DMS 273 (cell line): Measurements from ENCODE around the gene PPARG.

ENCODE experiments used
- DNase-seq: peaks from one replicate; lab custom pipeline; 2025; ENCODE audit not compliant: unreplicated experiment; lab: John Stamatoyannopoulos, UW

Gene PPARG

DNA sequence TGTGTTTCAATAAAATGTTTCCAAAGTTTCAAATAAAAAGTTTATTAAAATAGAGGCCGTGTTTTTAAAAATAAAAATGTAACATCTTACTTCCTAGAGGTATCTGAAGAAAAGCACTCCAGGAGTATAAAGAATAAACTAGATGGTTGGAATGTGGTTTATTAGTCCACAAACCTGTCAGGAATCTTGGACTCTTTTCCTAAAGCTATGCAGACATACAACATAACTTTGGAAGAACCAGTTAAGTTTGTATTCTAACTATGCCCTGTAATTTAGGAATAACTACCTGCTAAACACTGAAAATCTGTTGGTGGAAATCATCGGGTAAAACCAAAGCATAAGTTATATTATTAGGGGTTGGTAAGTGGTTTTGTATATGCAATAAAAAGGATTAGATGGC, 51.6 kb downstream of the PPARG start:
- no peak for DNase-seq

DNA sequence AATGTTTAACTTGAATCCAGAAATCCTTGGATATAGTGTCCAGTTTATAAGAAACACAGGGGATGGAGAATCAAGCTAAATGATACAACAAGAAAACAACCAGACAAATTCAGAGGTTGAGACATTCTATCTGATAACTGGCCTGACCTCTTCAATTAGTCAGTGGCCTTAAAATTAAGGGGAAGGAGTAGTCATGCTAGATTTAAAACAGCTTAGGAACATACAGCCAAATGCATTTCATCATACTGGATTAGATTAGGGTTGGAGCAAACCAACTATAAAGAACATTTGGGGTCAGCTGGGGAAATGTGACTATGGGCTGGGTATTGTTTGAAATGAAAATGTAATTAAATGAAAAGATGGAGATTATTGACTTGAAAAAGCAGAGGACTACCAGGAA, 53.3 kb downstream of the PPARG start:
- DNase-seq = no peak

GRCh38 chr3:12343047-12343501, 54.2 kb downstream of the PPARG start:
- DNase-seq = no peak

DNA sequence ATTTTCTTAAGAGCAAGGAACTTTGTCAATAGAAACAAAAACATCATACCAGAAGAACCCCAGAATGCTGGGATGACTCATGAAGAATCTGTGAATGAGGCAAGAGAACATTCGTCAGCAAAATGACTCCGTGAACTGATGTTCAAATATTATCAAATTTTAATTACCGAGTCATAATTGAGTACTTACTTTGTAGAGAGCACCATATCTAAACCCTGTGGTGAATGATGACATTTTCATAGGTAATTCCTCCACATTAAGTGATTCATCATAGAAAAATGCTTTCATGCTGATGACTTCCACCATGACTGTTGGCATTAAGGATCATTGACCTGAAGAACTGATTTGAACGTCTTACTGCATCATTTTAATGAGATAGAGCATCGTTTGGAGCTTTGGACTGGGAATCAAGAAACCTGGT, 56.3 kb downstream of the PPARG start:
- DNase-seq = no peak

DNA sequence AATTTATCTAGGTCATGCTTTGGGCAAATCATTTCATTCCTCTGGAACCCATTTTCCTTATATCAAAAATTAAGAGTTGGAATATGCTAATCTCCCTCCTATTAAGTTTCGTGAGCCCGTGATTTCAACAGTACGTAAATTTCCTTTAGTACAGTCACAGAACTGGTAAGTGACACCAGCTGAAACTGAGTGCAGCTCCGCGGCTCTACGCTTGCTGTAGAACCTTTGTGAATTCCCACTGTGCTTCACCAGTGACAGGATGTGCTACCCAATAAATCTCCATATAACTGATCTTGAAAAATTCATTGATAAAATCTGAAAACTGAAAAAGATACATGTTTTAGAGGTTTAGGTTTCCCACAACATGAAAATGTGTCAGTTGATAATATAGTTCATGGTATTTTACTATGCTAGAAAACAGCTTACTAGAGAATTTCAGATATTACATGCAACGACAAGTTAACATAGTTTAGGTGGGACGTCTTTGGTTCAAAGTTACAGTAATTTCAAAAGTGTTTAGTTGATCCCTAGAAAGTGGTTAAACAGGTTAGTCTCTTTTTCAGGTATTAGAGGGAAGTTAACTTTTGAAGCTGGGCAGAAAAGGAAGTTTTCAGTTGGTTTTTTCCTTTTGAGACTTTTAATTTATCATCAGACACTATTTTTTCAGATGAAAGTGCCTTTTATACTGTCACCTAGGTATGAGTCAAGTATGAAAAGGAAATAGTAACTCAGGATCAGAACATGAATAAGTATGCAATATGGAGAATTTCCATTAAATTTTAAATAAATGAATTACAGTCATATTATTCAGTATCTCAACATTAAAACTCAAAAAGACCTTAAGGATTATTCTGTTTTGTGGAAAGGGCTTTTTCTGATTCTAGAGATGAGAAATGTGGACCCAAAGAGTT, 57.0 kb downstream of the PPARG start:
- no peak for DNase-seq

DNA sequence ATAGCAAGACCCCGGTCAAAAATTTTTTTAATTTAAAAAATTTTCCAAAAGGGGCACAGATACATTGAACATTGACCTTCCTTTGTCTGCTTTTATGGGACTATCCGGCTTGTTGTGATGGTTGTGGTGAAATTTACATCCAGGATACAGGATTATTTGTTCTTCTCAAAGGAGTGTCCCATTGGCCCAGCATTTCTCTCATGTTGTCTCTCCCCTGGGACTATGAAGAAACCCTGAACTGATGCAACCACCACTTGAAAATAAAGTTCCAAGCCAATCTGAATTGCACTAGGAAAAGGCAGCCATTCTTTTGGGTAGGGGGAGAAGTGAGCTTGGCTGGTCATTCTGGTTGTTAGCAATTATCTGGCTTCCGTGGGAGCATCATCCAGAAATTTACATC, 58.4 kb downstream of the PPARG start:
- DNase-seq = no peak

GRCh38 chr3:12349895-12350811, 61.3 kb downstream of the PPARG start:
- DNase-seq = no peak

GRCh38 chr3:12351145-12351544, 62.3 kb downstream of the PPARG start:
- no peak for DNase-seq

DNA sequence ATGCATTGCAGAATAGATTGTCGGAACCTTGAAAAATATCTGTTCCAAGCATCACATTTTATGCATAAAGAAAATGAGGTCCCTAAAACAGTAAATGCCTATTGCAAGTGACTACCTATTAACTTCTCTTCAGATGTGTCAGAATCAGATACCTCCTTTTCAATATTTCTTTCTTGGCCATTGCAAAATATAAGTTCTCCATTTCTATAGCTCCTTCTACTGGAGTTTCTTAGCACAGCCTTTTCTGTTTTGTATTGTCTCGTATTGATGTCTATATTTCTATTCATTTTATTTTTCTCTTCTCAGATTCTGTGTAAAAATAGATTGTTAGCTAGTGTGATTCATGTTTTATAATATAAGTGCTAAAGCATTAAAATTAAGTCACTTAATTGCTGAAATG, 63.4 kb downstream of the PPARG start:
- DNase-seq = no peak

DNA sequence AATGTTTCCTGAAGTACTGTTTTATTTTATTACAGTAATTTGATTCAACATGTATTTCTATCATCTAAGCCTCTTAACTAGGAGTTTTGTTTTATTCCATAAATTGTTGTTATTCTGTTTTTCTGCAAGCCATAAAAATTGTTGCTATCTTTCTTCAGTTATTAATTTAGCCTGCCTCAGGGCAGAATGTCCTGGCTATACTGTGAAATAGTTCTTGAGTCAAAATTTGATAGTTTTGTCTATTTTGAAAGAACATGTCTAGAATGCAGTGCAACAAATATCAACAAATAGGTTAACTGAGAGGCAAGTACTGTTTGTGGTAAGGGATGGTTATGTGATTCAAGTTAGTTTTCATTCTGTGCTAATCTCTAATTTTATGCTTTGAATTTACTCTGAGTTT, 63.9 kb downstream of the PPARG start:
- no peak for DNase-seq

- DNase-seq = no peak
Observed at GRCh38 chr3:12353796-12354525, 65.1 kb downstream of the PPARG start.

DNA sequence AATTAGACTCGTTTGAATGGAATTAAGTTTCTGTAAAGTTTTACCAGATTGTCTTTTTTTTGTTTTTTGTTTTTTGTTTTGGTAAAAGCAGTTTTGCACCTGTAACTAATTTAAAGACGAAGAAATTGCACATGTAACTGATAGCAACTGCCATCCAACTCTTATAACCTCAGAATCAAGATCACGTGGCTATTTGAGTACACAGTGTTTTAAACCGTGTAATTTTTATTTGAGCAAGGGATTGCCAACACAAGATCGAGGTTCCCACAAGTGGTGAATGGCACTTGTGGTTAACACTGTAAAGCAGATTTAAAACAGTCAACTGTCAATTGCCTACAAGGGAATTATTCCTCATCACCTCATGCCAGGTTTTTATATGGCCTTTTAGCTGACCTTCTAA, 67.3 kb downstream of the PPARG start:
- DNase-seq = no peak

DNA sequence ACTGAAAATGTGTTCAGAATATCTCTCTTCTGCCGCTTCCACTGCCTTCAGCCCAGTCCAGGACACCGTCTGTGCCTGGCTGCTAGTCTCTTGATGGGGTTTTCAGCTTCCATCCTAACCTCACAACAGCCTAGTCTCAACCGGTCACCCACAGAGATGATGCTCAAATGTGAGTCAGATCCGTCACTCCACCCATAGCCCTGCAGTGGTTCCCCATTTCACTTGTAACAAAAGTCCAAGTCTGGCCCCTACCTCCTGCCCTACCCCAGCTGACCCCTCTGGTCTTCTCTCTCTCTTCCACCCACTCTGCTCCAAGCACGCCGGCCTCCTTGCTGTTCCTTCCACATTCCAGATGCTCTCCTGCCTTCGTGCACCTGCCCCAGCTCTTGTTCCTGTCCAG, 68.1 kb downstream of the PPARG start:
- DNase-seq = no peak

DNA sequence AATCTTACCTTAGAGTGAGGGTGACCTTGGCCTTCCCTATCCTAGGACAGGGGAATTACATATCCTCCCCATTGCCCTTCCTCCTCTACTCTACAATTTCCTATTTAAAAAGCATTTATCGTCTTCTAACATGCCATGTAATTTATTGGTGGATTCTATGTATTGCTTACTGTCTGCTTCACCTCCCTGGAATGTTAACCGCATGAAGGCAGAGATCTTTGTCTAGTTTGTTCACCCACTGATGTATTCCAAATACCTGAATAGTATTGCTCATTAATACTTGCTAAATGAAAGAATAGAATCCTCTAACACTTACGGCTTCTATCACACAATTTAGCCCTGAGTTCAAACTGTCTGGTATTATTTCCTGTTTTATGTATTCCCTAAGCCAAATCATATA, 68.6 kb downstream of the PPARG start:
- no peak for DNase-seq

DNA sequence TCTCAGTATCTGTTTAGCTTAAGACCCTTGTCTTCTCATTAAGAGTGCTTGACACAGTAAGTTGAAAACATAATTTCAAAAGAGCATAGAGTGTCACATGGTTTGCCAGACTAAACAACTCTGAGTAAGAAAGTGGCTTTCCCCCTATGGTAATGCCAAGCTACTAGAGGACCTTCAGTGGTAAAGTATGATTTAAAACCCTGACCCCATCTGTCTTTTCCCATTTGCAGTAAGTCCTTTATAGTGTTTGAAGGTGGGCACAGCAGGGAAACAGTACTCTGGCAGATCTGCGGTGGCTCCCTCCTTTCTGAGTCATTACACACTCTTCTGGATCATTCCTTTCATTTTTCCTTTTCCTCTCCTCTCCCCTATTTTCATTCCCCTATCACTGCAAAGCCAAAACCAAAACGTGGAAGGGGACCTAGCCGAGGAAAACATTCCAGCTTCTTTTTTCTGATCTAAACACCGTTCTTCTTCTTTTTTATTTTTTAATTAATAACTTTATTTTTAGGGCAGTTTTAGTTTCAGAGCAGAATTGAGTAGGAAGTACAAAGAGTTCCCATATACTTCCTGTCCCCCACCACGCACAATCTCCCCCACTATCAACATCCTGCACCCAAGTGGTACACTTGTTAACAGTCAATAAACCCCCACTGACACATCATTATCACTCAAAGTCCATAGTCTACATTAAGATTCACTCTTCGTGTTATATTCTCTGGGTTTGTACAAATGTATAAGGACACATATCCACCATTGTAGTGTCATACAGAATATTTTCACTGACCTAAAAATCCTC, 74.7 kb downstream of the PPARG start:
- DNase-seq = no peak

DNA sequence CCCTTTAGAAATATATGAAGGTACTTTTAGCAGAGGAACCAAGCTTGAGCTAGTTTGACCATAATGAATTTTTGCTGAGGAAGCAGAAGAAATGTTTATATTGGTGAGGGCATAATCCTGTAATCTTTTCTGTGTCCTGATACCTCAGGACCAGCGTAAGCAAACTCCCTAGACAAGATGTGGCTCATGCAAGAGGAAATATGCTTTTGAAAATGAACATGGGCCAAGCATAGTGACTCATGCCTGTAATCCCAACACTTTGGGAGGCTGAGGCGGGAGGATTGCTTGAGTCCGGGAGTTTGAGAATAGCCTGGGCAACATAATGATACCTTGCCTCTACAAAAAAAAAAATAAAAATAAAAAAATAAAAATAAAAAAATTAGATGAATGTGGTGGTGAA, 78.5 kb downstream of the PPARG start:
- no peak for DNase-seq

GRCh38 chr3:12369029-12369428, 80.2 kb downstream of the PPARG start:
- DNase-seq = no peak

DNA sequence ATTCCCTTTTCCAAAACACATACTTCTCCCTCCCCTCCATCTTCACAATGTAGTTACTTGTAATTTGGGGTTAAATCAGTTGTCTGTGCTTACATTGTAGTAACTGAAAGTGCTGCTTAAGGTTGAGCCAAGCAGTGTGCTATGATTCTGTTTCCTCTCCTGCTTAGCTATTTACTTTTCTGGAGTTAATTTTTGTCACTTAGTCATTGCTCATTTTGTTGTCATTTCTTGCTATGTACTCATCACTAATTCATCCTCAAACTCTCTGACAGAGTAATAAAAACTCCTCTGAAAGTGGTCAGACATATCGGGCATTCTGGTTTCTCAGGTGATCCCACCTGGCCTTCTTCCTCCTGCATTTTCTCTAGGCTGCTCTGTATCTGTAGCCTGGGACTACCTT, 80.7 kb downstream of the PPARG start:
- DNase-seq = no peak

DNA sequence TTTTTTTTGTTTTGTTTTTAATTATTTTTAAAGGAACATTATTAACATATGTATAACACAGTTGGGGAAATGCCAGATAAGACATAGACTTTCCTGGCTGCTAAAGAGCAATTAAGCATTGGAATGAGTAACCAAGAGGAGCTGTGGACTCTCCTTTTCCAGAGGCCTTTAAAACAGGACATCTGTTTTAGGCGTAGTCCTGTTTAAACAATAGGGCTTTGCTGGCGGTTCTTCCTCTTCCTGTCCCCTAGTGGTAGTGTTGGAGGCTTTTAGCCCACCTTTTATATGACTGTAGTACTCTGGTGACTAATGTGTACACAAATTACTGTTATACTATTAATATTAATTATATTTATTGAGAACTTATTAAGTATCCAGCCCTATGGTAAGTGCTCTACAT, 81.9 kb downstream of the PPARG start:
- no peak for DNase-seq

DNA sequence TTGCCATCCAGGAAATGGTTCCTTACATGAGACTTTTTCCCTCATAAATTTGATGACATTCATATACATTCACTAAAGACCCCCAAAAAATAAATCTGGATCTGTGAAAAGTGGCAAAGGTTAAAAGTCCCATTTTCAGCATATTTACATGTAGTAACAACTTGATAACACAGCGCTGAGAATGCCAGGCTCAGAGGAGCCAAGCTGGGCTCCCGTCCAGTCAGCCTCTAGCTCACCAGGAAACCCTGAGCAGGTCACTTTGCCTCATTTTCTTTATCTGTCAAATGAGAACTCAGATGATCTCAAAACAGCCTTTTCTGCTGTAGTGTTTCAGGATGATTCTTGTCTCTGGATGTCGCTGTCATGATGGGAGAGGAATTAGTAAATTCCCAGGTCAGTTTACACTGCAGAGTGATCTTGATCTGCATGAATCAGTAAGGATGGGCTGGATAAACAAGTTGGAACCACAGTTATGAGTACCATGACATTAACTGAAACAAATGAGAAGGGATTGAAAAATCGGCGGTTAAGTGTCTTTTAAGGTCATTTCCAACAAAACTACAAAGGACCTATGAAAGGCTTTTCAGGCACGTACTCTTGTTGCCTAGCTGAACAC, 82.8 kb downstream of the PPARG start:
- no peak for DNase-seq
